ENCODE measurements around the gene XPC. TPM values are rescaled to one million over a fixed set of nuclear protein-coding genes. Genes with fewer than 3 reads are reported as not detected.

XPC gene
- total and polyA plus RNA-seq, 5 donors, result 8.8 to 16.1 (median 13.3) TPM

DNA sequence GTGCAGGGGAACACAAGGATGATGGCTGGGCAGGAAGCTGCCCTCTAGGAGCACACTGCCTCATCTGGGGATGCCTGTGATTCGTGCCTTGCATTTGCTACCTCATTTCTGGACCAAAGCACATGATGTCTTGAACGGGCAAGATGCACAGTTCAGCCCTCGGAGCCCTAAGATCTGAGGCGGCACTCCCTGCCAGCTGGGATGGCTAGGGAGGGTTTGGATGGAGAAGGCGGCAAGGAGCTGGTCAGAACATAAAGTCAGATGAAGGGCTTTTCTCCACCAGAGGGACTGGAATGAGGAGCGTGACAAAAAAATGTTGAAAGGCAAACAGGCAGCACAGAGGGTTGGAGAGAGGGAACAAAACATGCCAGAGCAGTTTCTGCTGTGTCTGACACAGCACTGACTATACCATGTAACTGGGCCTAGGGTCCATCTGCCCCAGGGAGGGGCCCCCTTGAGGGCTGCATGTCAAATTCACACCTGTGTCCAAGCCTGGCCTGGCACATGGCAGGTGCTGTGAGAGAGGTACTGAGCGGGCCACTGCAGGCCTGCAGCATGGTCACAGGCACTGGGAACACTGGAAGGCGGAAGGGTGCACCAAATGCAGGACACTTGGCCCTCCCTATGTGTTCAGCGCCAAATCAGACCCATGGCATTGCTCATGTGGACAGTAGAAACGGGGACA is 31.9 kb downstream of the XPC start:
- intact Hi-C loops (cut with DNase I), result no loop called here
- ATAC-seq (no peak), DNase-seq (peak in 1 of 3 donors; percentile 28)
- H3K4me3 ChIP-seq (ENCODE audit: low read length), result no peak overlapping the region
- no peaks in the 10 kb centered on the region for H3K27me3 ChIP-seq (ENCODE audit: control insufficient read depth, insufficient read depth)
- no peaks in the 10 kb centered on the region for H3K9me3 ChIP-seq (ENCODE audit: control insufficient read depth, low read length)
- H3K27ac ChIP-seq (ENCODE audit: low read length), result no peak overlapping the region
- 87% methylated on average over 10 of the region's 10 CpGs for WGBS
- peaks cover 14% of the 10 kb centered on the region for H3K4me1 ChIP-seq (ENCODE audit: control insufficient read depth, insufficient read depth, low read length)

DNA sequence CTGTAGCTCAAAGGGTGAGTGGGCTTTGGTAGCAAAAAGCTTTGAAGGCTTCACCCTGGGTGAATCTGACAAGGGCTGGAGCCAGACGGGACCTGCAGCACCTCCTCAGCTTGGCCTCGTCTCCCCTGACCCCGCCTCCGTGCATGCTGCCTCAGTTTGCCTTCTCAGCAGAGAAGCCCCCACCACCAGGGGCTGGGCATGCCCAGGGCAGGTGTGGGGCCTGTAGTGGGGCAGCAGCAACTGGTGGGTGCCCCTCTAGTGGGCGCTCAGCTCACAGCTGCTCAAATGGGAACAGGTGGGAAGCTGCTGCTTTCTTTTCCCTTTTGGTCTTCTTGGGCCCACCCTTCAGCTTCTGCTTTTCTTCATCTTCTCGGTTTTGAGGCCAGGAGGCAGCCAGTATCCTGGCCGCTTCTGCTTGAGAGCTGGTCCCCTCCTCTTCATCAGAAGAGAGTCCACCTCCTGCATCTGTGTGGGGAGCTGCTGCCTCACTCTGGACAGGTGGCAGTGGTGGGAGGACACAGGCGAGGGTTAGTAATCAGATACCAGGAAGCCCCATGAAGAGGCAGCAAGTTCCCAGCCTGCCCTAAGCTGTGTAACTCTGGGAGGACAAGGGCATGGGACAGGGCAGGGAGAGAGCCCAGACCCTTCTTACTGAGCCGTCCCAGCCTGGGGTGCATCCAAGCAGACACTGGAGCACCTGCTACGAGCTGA is 32.6 kb downstream of the XPC start:
- peaks cover 14% of the 10 kb centered on the region for H3K4me1 ChIP-seq (ENCODE audit: control insufficient read depth, insufficient read depth, low read length)
- H3K27ac ChIP-seq (ENCODE audit: low read length), result peak overlapping the region; percentile 19
- ATAC-seq, result no peak
- 85% methylated on average over 10 of the region's 10 CpGs for WGBS
- DNase-seq, result peak in 1 of 3 donors; percentile 52
- no peaks in the 10 kb centered on the region for H3K27me3 ChIP-seq (ENCODE audit: control insufficient read depth, insufficient read depth)
- no peak overlapping the region for H3K4me3 ChIP-seq (ENCODE audit: low read length)
- intact Hi-C loops (cut with DNase I), result no loop called here
- no peaks in the 10 kb centered on the region for H3K9me3 ChIP-seq (ENCODE audit: control insufficient read depth, low read length)

DNA sequence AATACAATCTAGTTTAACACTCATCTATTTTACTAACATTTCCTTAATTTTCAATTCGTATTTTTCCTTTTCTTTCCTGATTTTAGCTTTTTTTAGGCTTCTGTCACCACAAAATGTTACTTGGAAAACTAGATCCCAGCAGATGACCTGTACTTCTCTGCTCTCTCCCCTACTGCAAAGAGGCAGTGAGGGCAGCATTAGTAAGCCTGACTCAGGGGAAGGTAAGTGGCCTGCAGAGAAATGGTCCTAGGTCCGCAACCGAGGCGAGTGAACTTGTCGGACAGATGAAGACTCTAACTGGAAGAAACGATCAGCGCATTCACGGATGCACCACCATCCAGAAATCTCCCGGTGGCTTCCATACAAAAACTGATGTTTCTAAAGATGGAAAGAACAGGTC is 33.2 kb downstream of the XPC start:
- Histone ChIP-seq H3K4me1 (ENCODE audit: control insufficient read depth, insufficient read depth, low read length) (peaks cover 14% of the 10 kb centered on the region), H3K27ac (ENCODE audit: low read length) (peak overlapping the region; percentile 74), H3K9me3 (ENCODE audit: control insufficient read depth, low read length) (no peaks in the 10 kb centered on the region), H3K27me3 (ENCODE audit: control insufficient read depth, insufficient read depth) (no peaks in the 10 kb centered on the region), H3K4me3 (ENCODE audit: low read length) (no peak overlapping the region)
- intact Hi-C loops (cut with DNase I), result no loop called here
- DNase-seq, result peak in 1 of 3 donors; percentile 15
- 81% methylated on average over 9 of the region's 9 CpGs for whole genome bisulfite sequencing
- no peak for ATAC-seq

DNA sequence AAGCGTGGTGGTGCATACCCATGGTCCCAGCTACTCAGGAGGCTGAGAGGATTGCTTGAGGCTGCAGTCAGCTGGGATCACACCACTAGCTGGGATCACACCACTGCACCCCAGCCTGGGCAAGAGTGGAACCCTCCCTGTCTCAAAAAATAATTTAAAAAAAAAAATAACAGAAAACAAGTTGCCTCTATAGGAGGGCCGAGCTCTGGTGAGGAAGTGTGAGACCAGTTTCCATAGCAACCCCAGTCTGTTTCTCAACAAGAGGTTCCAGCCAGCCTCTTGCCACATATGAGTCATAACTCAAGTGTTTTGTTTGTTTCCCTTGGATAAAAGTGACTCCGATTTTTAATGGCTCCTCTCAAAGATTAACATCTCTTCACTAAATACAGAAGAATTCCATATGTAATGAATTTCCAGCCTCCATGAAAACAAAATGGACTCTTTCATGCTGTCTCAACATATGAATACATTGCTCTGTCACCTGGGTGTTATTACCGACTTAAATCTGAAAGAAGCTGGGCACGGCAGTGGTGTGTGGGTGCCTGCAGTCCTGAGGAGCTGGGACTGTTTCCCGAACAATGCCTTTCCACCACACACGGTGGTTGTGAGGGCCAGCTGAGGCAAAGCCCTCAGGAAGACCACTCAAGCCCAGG is 33.9 kb downstream of the XPC start:
- no peaks in the 10 kb centered on the region for H3K9me3 ChIP-seq (ENCODE audit: control insufficient read depth, low read length)
- DNase-seq, result peak; percentile 63 to 83 (median 81)
- H3K27me3 ChIP-seq (ENCODE audit: control insufficient read depth, insufficient read depth), result no peaks in the 10 kb centered on the region
- intact Hi-C loops (cut with DNase I), result no loop called here
- H3K4me1 ChIP-seq (ENCODE audit: control insufficient read depth, insufficient read depth, low read length), result peaks cover 14% of the 10 kb centered on the region
- peak; percentile 86 to 87 for ATAC-seq
- H3K27ac ChIP-seq (ENCODE audit: low read length), result peak overlapping the region; percentile 99
- H3K4me3 ChIP-seq (ENCODE audit: low read length), result peak overlapping the region; percentile 24
- WGBS, result 6% methylated on average over 7 of the region's 7 CpGs

DNA sequence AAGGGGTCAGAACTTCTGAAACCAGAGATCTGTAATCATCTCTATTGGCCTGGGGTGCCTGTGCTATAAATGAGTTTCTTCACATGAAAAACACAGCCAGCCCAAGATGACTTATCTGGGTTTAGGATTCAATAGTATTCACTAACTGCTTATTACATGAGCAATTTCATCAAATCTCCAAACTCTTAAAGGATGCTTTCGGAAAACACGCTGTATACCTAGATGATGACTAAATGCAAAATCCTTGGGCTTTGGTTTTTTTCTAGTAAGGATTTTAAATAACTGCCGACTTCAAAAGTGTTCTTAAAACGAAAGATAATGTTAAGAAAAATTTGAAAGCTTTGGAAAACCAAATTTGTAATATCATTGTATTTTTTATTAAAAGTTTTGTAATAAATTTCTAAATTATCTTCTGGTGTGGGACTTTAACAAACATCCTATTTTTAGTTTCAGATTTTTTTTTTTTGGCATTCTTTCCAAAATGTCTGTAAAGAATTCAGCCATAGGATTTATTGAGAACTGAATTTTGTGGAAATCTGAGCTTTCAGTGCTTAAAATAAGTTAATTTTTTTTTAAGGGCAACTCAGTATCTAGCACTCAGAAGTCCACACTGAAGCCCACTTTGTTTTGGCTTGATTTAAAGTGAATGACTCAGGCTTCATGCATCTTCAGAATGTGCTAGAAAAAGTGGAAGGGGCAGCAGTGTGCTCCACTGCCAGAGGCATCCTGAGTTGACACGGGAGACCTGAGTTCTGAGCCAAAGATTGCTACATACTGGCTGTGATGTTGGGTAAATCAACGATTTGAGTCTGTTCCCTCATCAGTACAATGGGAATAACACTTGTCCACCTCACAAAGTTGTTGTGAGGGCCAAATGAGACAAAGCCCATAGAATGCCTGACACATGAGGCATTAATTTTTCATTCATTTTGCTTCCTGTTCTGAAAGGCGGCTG is 34.9 kb downstream of the XPC start:
- peaks cover 14% of the 10 kb centered on the region for H3K4me1 ChIP-seq (ENCODE audit: control insufficient read depth, insufficient read depth, low read length)
- H3K27ac ChIP-seq (ENCODE audit: low read length), result peak overlapping the region; percentile 99
- WGBS, result 46% methylated on average over 7 of the region's 7 CpGs
- DNase-seq, result peak; percentile 59 to 67 (median 65)
- H3K27me3 ChIP-seq (ENCODE audit: control insufficient read depth, insufficient read depth), result no peaks in the 10 kb centered on the region
- H3K9me3 ChIP-seq (ENCODE audit: control insufficient read depth, low read length), result no peaks in the 10 kb centered on the region
- peak; percentile 67 to 71 for ATAC-seq
- H3K4me3 ChIP-seq (ENCODE audit: low read length), result no peak overlapping the region
- intact Hi-C loops (cut with DNase I), result no loop called here

DNA sequence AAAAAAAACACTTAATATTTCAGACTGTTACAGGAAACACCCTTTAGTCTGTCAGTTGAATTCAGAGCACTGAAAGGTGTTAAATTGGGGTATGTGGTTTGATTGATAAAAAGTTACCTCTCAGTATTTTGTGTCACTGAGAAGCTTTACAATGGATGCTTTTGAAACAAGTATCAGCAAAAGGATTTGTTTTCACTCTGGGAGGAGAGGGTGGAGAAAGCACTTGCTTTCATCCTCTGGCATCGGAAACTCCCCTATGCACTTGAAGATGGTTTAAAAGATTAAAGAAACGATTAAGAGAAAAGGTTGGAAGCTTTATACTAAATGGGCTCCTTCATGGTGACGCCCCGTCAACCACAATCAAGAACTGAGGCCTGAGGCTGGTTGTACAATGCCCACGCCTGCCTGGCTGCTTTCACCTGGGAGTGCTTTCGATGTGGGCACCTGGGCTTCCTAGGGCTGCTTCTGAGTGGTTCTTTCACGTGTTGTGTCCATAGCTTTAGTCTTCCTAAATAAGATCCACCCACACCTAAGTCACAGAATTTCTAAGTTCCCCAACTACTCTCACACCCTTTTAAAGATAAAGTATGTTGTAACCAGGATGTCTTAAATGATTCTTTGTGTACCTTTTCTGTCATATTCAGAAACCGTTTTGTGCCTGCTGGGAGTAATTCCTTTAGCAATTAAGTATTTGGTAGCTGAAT is 35.7 kb downstream of the XPC start:
- ATAC-seq, result no peak
- no peaks in the 10 kb centered on the region for H3K27me3 ChIP-seq (ENCODE audit: control insufficient read depth, insufficient read depth)
- H3K4me3 ChIP-seq (ENCODE audit: low read length), result no peak overlapping the region
- peak in 1 of 3 donors; percentile 22 for DNase-seq
- peaks cover 14% of the 10 kb centered on the region for H3K4me1 ChIP-seq (ENCODE audit: control insufficient read depth, insufficient read depth, low read length)
- H3K27ac ChIP-seq (ENCODE audit: low read length), result peak overlapping the region; percentile 66
- H3K9me3 ChIP-seq (ENCODE audit: control insufficient read depth, low read length), result no peaks in the 10 kb centered on the region
- intact Hi-C loops (cut with DNase I), result no loop called here
- 73% methylated on average over 8 of the region's 8 CpGs for WGBS

DNA sequence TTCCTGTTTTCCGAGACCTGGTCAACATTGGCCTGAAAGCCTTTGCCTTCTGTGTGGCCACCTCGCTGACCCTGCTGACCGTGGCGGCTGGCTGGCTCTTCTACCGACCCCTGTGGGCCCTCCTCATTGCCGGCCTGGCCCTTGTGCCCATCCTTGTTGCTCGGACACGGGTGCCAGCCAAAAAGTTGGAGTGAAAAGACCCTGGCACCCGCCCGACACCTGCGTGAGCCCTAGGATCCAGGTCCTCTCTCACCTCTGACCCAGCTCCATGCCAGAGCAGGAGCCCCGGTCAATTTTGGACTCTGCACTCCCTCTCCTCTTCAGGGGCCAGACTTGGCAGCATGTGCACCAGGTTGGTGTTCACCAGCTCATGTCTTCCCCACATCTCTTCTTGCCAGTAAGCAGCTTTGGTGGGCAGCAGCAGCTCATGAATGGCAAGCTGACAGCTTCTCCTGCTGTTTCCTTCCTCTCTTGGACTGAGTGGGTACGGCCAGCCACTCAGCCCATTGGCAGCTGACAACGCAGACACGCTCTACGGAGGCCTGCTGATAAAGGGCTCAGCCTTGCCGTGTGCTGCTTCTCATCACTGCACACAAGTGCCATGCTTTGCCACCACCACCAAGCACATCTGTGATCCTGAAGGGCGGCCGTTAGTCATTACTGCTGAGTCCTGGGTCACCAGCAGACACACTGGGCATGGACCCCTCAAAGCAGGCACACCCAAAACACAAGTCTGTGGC is 36.6 kb downstream of the XPC start:
- intact Hi-C loops (cut with DNase I), result no loop called here
- Histone ChIP-seq H3K4me3 (ENCODE audit: low read length) (no peak overlapping the region), H3K4me1 (ENCODE audit: control insufficient read depth, insufficient read depth, low read length) (peaks cover 13% of the 10 kb centered on the region), H3K27ac (ENCODE audit: low read length) (peak overlapping the region; percentile 32), H3K27me3 (ENCODE audit: control insufficient read depth, insufficient read depth) (no peaks in the 10 kb centered on the region), H3K9me3 (ENCODE audit: control insufficient read depth, low read length) (no peaks in the 10 kb centered on the region)
- peak in 2 of 3 donors; percentile 68 to 75 for DNase-seq
- peak; percentile 25 to 32 for ATAC-seq
- 75% methylated on average over 19 of the region's 19 CpGs for WGBS

DNA sequence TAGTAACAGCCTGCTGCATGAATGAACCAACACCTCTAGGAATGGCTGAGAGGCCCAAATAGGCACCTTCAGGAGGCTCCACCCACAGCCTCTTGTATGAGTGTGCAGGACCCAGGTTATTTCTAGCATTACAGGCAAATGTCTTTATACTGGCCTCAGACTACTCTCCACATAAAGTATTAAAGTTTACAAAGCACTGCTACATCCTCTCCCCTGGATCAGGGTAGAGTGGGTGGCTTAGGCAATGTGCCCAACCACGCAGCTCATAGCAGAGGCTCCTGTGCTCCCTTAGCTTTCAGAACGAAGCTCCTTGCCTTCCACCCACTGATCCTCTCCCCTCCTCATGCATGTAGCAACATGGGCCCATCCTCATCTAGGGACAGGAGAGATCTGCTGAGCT is 37.3 kb downstream of the XPC start:
- Histone ChIP-seq H3K4me1 (ENCODE audit: control insufficient read depth, insufficient read depth, low read length) (peaks cover 11% of the 10 kb centered on the region), H3K4me3 (ENCODE audit: low read length) (no peak overlapping the region), H3K27ac (ENCODE audit: low read length) (peak overlapping the region; percentile 32), H3K9me3 (ENCODE audit: control insufficient read depth, low read length) (no peaks in the 10 kb centered on the region), H3K27me3 (ENCODE audit: control insufficient read depth, insufficient read depth) (no peaks in the 10 kb centered on the region)
- ATAC-seq (no peak), DNase-seq (no peak)
- 44% methylated on average over 2 of the region's 2 CpGs for WGBS
- intact Hi-C loops (cut with DNase I), result no loop called here

DNA sequence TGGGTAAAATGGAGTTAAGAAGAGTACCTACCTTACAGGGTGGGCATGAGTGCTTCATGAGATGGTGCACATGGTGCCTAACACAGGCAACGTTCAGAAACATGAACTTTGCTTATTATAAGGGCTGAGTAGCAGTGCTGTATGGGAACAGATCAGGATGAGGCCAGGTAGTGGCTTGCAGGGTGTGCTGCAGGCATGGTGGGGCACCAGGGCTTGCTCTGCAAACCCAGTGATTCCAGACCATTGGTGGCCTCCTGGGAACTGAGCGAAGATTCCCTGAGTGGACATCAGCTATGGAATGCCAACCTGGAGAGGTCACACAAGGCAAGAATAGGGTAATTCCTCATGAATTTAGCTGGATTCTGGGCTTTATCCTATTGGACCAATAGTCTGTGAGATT is 37.7 kb downstream of the XPC start:
- Histone ChIP-seq H3K9me3 (ENCODE audit: control insufficient read depth, low read length) (no peaks in the 10 kb centered on the region), H3K4me3 (ENCODE audit: low read length) (no peak overlapping the region), H3K27ac (ENCODE audit: low read length) (no peak overlapping the region), H3K27me3 (ENCODE audit: control insufficient read depth, insufficient read depth) (no peaks in the 10 kb centered on the region), H3K4me1 (ENCODE audit: control insufficient read depth, insufficient read depth, low read length) (peaks cover 11% of the 10 kb centered on the region)
- 81% methylated on average over 2 of the region's 2 CpGs for WGBS
- ATAC-seq (no peak), DNase-seq (peak in 1 of 3 donors; percentile 19)
- intact Hi-C loops (cut with DNase I), result no loop called here

Measured in right cardiac atrium (tissue), 5 donors.